Duodenal mucosa (tissue), 2 donors: ENCODE data around the gene DLGAP3.

Experiments
- H3K27ac ChIP-seq: one replicate; pipeline ENCODE4 v1.7.0; 2013; ENCODE audit warnings: low read depth, low read length
- H3K27me3 ChIP-seq, 2 donors: one replicate each; pipeline ENCODE4 v1.7.0; 2013; ENCODE audit warnings: low read length in 2 of 2, control low read depth in 1 of 2; ENCODE audit not compliant: insufficient read depth in 2 of 2, control insufficient read depth in 1 of 2
- H3K36me3 ChIP-seq, 2 donors: one replicate each; pipeline ENCODE4 v1.7.0; 2013; ENCODE audit warnings: low read length in 2 of 2, control low read depth in 1 of 2; ENCODE audit not compliant: insufficient read depth in 2 of 2, control insufficient read depth in 1 of 2
- H3K4me1 ChIP-seq, 2 donors: one replicate each; pipeline ENCODE4 v1.7.0; 2013; ENCODE audit warnings: low read length in 2 of 2, control low read depth in 1 of 2; ENCODE audit not compliant: insufficient read depth in 2 of 2, control insufficient read depth in 1 of 2
- H3K4me3 ChIP-seq, 2 donors: one replicate each; pipeline ENCODE4 v1.7.0; 2013; ENCODE audit warnings: low read length in 2 of 2, low read depth in 1 of 2
- H3K9ac ChIP-seq, 2 donors: one replicate each; pipeline ENCODE4 v1.7.0; 2013; ENCODE audit warnings: low read length in 2 of 2, low read depth in 1 of 2
- H3K9me3 ChIP-seq, 2 donors: one replicate each; pipeline ENCODE4 v1.7.0; 2013; ENCODE audit warnings: low read length in 2 of 2, control low read depth in 1 of 2; ENCODE audit not compliant: control insufficient read depth in 1 of 2

Gene DLGAP3

DNA sequence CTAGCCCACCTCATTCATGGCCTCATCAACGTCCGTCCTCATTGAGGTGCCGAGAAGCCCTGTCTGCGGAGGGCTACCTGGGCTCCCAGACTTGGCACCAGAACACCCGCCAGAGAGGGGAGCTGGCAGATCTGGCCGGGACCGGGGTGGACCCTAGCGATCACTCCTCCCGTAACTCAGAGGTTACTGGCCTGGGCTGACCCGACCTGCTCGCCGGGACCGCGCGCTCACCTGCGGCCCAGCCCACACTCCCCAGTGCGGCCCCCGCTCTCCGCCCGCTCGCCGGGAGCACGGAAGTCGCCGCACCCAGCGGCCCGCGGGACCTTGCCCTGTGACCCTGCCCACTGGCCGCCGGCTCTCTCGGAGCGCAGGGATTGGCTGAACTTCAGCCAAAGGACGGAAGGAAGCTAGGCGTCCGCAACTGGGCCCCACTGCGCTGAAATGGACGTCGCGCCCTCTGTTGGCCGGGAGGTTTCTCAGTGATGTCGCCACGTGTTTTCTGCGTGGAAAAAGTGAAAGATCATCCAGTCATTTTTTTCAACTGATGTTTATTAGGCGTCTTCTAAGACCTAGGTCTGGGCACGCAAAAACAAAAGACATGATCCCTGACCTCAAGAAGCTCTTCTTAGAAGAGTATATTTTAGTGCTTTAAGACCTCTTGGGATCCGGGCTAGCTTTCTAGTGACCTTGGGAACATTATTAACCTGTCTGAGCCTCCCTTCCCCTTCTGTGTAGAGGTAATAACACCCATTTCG is 69.8 kb downstream of the DLGAP3 start, which contains the start of gene SMIM12:
SMIM12 (minus strand) TSS at position 304 of the 755 bp plus-strand sequence. CDS start 3,772 bp downstream, outside the sequence.
- H3K9ac ChIP-seq = peak within 1 kb of the TSS; percentile 79 to 100
- H3K36me3 ChIP-seq = peaks cover 12 to 13% of the 10 kb centered on the region in 2 donors
- H3K4me1 ChIP-seq = peaks cover 21 to 30% of the 10 kb centered on the region in 2 donors
- peak within 1 kb of the TSS; percentile 86 for H3K27ac ChIP-seq
- H3K27me3 ChIP-seq = no peaks in the 10 kb centered on the region
- H3K4me3 ChIP-seq = peak within 1 kb of the TSS; percentile 91 to 100
- H3K9me3 ChIP-seq = no peaks in the 10 kb centered on the region

DNA sequence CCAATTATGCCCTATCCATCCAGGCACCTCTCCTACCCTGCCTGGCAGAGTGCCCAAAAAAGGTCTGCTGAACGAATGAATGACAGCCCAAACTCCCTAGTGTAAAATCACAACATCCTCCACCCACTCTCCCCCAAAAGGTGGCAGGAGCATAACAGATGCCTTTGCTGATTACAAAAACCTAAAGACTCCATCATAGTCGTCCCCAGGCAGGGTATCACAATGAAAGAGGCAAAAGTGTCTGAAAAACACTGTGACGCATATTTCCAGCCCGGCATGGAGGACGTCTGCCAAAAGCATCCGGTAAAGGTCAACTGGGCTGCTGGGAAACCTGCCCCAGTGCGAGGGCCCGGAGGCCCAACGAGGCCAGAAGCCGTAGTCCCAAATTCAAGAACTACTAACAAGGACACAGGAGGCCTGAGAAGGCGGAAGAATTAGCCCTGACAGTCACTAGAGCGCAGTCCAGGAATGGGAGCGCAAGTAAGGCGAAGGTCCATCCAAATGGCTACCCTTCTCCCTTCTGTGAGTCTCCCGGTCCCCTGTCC is 70.5 kb downstream of the DLGAP3 start:
- no peaks in the 10 kb centered on the region for H3K9me3 ChIP-seq
- H3K36me3 ChIP-seq = peaks cover 14 to 19% of the 10 kb centered on the region in 2 donors
- no peaks in the 10 kb centered on the region for H3K27me3 ChIP-seq
- peaks cover 21 to 28% of the 10 kb centered on the region in 2 donors for H3K4me1 ChIP-seq
- H3K27ac ChIP-seq = peak overlapping the region; percentile 86
- H3K4me3 ChIP-seq = peak overlapping the region; percentile 91 to 100
- peak overlapping the region; percentile 79 to 100 for H3K9ac ChIP-seq

DNA sequence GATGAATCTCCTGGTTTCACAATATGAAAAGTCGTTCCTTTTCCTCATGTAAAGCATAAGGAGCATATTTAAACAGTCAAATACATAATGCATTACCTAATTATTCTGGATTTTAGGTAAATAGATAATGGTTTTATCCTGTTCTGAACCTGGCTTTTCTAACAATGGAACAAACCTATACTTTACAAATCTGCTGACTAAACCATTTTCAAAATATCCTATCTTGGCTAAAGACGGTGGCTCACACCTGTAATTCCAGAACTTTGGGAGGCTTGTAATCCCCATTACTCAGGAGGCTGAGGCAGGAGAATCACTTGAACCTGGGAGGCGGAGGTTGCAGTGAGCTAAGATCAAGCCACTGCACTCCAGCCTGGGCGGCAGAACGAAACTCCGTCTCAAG is 72.8 kb downstream of the DLGAP3 start:
- H3K4me1 ChIP-seq = peaks cover 21 to 24% of the 10 kb centered on the region in 2 donors
- H3K4me3 ChIP-seq = no peak overlapping the region
- no peaks in the 10 kb centered on the region for H3K9me3 ChIP-seq
- H3K27me3 ChIP-seq = no peaks in the 10 kb centered on the region
- H3K27ac ChIP-seq = no peak overlapping the region
- peaks cover 14 to 31% of the 10 kb centered on the region in 2 donors for H3K36me3 ChIP-seq
- H3K9ac ChIP-seq = no peak overlapping the region

DNA sequence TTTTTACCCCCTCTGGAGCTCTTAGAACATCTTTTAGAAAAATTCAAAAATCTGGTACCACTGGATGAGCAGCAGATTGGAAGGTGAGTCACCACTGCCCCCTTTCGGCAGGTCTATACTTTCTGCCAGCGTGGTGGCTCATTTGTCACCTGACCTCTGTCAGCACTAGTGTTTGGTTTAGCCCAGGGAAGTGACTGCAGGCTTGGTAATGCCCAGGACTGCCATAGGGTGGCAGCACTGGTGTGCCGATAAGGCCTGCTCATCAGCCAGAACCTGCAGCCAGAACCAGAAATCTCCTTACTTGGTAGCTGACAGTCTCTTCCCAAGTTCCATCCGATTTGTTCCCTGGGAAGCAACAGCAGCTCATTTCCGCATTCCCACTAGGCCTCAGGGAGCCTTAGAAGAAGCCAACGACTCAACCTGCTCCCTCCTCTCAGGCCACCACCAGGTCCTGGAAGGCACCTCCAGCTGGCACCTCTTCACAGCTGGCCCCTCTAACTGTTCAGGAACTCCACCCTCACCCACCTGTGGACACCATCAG is 76.7 kb downstream of the DLGAP3 start:
- Histone ChIP-seq H3K27me3 (no peaks in the 10 kb centered on the region), H3K4me3 (no peak overlapping the region), H3K9me3 (no peaks in the 10 kb centered on the region), H3K9ac (no peak overlapping the region), H3K36me3 (peaks cover 14 to 54% of the 10 kb centered on the region in 2 donors), H3K4me1 (peaks cover 2 to 5% of the 10 kb centered on the region in 2 donors), H3K27ac (no peak overlapping the region)

DNA sequence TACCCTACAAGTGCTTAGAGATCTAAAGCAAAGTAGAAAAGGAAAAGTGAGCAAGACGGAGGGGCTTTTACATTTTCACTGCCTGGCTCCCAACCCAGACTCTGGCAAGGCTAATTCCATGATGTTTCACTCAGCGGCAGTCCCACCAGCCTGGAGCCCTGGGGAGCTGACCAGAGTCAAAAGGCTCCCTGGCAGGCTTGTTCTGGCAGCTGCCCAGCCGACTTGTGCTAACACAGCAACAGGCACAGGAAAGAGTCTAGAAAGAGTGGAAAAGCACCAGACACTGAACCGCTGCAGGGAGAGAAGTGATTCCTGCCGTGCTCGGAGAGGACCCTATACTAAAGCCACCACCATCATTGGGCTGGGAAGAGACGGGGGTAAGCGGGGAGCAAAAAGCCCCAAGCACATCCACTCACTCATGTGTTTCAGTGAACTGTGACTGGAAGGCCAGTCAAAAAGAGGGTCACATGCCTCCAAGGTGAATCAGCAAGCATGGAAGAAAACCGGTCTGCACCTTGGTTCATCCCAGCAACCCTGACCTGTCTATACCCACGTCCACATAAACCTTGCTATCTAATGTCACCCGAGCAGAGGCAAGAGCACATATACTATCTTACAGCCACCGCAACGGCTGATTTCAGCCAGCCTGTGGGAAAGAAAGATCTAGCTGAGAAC is 77.9 kb downstream of the DLGAP3 start:
- no peaks in the 10 kb centered on the region for H3K4me1 ChIP-seq
- no peaks in the 10 kb centered on the region for H3K27me3 ChIP-seq
- H3K4me3 ChIP-seq = no peak overlapping the region
- H3K9ac ChIP-seq = no peak overlapping the region
- H3K36me3 ChIP-seq = peaks cover 14 to 57% of the 10 kb centered on the region in 2 donors
- H3K27ac ChIP-seq = no peak overlapping the region
- H3K9me3 ChIP-seq = no peaks in the 10 kb centered on the region

DNA sequence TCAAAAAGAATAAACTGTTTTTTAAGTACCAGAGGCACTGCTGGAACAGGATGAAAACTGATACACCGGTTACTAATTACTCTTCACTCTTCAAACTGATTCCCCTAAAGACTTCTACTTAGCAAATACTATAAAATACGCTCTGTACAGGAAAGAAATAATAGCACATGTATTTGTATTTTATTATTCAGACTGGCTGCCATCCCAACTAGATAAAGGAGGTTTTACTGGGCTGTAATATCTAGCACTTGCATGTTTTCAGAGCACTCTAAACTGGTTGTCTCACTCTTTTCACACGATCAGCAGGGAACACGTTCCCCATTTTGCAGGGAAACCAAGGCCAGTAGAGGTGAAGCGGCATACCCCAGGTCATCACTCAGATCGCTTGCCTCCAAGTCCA is 79.1 kb downstream of the DLGAP3 start:
- Histone ChIP-seq H3K36me3 (peaks cover 9 to 52% of the 10 kb centered on the region in 2 donors), H3K4me1 (no peaks in the 10 kb centered on the region), H3K9me3 (no peaks in the 10 kb centered on the region), H3K4me3 (no peak overlapping the region), H3K27ac (no peak overlapping the region), H3K9ac (no peak overlapping the region), H3K27me3 (no peaks in the 10 kb centered on the region)

DNA sequence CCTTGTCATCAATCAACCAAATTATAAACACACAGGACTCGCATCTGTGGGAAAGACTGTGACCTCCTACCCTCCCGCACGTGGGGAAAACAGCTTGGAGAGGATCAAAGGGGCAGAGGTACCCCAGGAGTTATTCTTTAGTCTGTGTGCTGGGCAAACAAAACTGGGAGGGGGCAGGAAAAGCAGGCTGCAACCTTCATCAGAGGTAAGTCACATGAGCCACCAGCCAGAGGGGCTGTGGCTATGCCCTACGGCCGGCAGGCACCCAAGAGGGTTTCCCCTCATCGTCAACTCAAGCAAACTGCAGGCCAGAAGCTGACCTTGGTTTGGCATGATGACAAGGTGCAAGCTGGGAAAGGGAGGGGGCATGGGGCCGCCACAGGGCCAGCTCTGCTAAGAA is 82.4 kb downstream of the DLGAP3 start:
- Histone ChIP-seq H3K4me3 (no peak overlapping the region), H3K36me3 (peaks cover 0 to 30% of the 10 kb centered on the region in 2 donors), H3K9ac (no peak overlapping the region), H3K4me1 (no peaks in the 10 kb centered on the region), H3K27ac (no peak overlapping the region), H3K9me3 (no peaks in the 10 kb centered on the region), H3K27me3 (no peaks in the 10 kb centered on the region)

DNA sequence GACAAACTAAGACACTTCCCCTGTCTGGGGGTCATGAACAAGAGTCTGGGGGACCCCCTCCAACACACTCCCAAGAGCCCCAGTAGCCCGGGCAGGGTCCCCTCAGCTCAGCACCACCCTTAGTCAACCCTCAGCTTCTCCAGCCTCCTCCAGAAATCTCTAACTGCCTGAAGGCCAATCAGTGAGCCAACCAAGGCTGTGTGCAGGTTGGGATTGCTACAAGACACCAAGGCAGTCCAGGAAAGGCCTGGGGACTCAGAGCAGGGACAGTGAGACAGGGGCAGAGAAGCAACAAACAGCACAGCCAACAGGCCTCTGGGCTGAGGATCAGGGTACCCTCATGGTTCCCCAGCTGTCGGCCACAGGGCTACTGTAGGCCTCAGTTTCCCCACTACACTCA is 83.2 kb downstream of the DLGAP3 start:
- Histone ChIP-seq H3K4me1 (no peaks in the 10 kb centered on the region), H3K27me3 (no peaks in the 10 kb centered on the region), H3K9me3 (no peaks in the 10 kb centered on the region), H3K9ac (no peak overlapping the region), H3K36me3 (peaks cover 2 to 24% of the 10 kb centered on the region in 2 donors), H3K27ac (no peak overlapping the region), H3K4me3 (no peak overlapping the region)

DNA sequence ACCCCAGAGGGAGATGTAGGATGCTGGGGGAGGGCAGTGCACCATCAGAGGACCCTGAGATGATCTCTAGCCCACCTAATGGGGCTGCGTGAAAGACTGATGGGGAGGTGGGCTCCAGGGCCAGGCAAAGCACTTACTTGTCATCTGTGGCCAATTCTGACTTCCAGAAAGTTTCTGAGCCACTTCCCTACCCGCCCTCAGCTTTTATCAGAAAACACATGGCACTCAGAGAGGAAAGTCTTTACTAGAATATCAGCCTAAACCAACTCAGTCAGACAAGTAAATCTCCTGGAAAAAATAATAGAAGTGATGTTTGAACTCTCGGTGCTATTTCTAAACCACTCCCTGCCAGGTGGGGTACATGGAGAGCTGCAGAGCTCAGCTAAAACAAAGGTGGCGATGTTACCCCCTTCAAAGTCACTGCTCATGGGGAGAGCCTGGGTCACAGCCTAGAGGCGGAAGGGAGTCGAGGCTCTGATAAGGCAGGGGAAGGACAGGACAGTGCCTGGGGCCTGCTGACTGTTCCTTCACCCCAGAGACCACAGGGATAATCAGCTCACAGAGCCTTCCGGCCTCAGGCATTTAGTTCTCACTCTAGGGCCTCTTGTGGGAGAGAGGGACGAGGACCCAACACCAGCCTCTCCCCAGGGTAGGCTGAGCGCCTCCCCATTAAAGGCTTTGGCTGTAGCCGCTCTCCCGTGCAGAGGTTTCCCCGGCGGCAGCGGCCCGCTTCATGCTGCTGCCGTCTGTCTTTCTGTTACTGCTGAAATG is 84.1 kb downstream of the DLGAP3 start:
- H3K27ac ChIP-seq = no peak overlapping the region
- no peaks in the 10 kb centered on the region for H3K9me3 ChIP-seq
- no peak overlapping the region for H3K4me3 ChIP-seq
- H3K4me1 ChIP-seq = no peaks in the 10 kb centered on the region
- H3K27me3 ChIP-seq = no peaks in the 10 kb centered on the region
- no peak overlapping the region for H3K9ac ChIP-seq
- peaks cover 2 to 21% of the 10 kb centered on the region in 2 donors for H3K36me3 ChIP-seq
